ENCODE data around the gene ALG12.

The ALG12 gene

DNA sequence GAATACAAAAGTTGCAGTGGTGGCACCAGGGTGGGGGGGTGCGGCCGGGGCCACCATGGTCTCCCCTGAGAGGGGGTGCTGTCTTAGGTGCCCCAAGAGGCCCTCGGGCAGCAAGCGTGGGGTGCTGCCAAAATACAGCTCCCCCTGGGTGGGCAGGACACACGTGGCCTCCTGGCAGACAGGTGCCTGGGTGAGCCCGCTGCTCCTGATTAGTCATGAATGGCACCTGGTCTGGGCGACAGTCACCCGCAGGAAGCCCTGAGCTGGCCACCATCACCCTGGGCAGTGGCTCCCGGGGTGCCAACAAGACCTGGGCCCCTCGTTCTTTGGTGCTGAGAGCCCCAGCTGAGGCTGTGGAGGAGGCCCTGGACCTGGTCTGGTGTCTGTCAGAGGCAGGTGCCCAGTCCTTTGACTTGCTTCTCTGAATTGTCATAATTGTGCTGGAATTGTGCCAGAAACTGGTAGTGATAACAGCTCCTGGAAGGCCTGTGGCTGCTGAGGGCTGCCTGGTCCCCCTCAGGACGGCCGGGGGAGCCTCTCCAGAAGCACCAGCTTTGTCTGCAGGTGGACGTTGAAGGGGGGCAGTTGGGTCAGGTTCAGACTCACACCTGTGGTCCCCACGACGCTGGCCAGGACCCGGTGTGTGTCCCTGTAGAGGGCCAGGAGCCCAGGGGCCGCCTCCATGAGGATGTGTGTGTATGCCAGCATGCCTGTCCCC lies 14.8 kb downstream of the ALG12 start:
- TF ChIP-seq, protein P1, sequence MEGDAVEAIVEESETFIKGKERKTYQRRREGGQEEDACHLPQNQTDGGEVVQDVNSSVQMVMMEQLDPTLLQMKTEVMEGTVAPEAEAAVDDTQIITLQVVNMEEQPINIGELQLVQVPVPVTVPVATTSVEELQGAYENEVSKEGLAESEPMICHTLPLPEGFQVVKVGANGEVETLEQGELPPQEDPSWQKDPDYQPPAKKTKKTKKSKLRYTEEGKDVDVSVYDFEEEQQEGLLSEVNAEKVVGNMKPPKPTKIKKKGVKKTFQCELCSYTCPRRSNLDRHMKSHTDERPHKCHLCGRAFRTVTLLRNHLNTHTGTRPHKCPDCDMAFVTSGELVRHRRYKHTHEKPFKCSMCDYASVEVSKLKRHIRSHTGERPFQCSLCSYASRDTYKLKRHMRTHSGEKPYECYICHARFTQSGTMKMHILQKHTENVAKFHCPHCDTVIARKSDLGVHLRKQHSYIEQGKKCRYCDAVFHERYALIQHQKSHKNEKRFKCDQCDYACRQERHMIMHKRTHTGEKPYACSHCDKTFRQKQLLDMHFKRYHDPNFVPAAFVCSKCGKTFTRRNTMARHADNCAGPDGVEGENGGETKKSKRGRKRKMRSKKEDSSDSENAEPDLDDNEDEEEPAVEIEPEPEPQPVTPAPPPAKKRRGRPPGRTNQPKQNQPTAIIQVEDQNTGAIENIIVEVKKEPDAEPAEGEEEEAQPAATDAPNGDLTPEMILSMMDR (IDR thresholded peaks at IDR 0.05; ENCODE audit: low read depth, low read length): no peak
- TF ChIP-seq MYC (IDR thresholded peaks at IDR 0.05; ENCODE audit: low read depth, low read length) (no peak), MAX (IDR thresholded peaks at IDR 0.05; ENCODE audit: low read depth, low read length) (no peak), POLR2A (IDR thresholded peaks at IDR 0.05; ENCODE audit: extremely low read depth, insufficient read length) (no peak)
- DNase-seq (ENCODE audit: low read depth): no peak
- no peak overlapping the region for H3K4me3 ChIP-seq (ENCODE audit: low read depth, low read length)

GRCh38 chr22:49901457-49901856 lies 16.8 kb downstream of the ALG12 start:
- no peak overlapping the region for H3K4me3 ChIP-seq (ENCODE audit: low read depth, low read length)
- no peak for DNase-seq (ENCODE audit: low read depth)
- TF ChIP-seq MYC (IDR thresholded peaks at IDR 0.05; ENCODE audit: low read depth, low read length) (no peak), POLR2A (IDR thresholded peaks at IDR 0.05; ENCODE audit: extremely low read depth, insufficient read length) (no peak), MAX (IDR thresholded peaks at IDR 0.05; ENCODE audit: low read depth, low read length) (no peak)
- TF ChIP-seq, protein P1 (IDR thresholded peaks at IDR 0.05; ENCODE audit: low read depth, low read length): no peak

DNA sequence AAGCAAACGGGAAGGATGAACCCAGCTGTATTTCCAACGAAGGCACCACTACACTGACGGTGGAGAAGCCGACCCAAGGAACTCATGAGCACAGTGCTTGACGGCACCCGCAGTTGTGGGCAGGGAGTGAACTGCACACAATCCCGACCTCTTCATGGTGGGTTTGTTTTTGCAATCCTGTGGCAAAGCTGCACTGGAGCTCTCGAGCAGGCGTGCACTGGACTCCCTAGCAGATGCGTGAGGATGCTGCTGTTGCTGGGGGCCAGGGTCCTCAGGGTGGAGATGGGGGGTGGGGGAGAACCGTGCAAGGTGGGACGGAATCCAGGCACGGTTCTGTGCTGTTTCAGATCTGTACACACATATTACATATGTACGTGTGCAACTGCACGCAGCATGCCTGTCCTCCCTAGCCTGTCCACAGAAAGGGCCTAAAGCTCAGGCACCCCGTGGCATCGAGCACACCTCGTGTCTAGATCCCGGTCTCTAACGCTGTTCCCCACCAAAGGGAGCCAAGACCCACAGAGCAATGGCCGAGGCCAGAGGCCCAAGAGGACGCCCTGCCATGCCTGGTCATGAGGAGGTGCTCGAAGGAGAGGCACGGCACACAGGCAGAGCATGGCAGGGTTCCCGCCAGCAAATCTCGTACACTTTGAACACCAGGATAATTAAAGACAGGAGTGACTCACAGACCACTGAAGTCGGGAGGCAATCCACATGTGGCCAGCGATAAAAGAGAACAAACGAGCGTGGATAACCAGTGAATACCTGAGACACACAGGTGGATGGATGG lies 17.6 kb downstream of the ALG12 start:
- H3K4me3 ChIP-seq (ENCODE audit: low read depth, low read length): no peak overlapping the region
- no peak for DNase-seq (ENCODE audit: low read depth)
- no peak for TF ChIP-seq MYC (IDR thresholded peaks at IDR 0.05; ENCODE audit: low read depth, low read length)
- no peak for TF ChIP-seq POLR2A (IDR thresholded peaks at IDR 0.05; ENCODE audit: extremely low read depth, insufficient read length)
- TF ChIP-seq, protein P1 (IDR thresholded peaks at IDR 0.05; ENCODE audit: low read depth, low read length): no peak
- no peak for TF ChIP-seq MAX (IDR thresholded peaks at IDR 0.05; ENCODE audit: low read depth, low read length)

GRCh38 chr22:49899530-49899929 lies 18.7 kb downstream of the ALG12 start:
- TF ChIP-seq MAX (IDR thresholded peaks at IDR 0.05; ENCODE audit: low read depth, low read length) (no peak), MYC (IDR thresholded peaks at IDR 0.05; ENCODE audit: low read depth, low read length) (no peak), POLR2A (IDR thresholded peaks at IDR 0.05; ENCODE audit: extremely low read depth, insufficient read length) (no peak)
- TF ChIP-seq, protein P1 (IDR thresholded peaks at IDR 0.05; ENCODE audit: low read depth, low read length): no peak
- DNase-seq (ENCODE audit: low read depth): no peak
- no peak overlapping the region for H3K4me3 ChIP-seq (ENCODE audit: low read depth, low read length)

DNA sequence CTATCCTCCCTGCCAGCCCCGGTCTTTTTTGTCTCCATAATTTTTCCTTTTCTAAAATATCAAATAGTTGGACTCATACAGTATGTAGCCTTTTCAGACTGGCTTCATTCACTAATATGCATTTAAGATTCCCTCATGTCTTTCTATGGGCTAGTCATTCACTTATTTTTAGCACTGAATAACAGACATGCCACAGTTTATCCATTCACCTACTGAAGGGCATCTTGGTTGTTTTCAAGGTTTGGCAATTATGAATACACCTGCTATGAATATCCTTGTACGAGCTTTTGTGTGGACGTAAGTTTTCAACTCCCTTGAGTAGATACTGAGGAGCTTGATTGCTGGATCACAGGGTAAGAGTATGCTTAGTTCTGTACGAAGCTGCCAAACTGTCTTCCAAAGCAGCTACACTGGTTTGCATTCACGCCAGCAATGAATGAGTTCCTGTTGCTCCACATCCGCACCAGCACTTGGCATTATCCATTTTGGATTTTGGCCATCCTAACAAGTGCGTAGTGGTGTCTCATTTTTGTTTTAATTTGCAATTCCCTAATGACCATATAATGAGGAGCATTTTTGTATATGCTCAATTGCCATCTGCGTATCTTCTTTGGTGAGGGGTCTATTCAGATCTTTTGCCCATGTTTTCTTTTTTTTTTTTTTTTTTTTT lies 21.1 kb downstream of the ALG12 start:
- H3K4me3 ChIP-seq (ENCODE audit: low read depth, low read length): no peak overlapping the region
- TF ChIP-seq POLR2A (IDR thresholded peaks at IDR 0.05; ENCODE audit: extremely low read depth, insufficient read length): no peak
- TF ChIP-seq, protein P1 (IDR thresholded peaks at IDR 0.05; ENCODE audit: low read depth, low read length): no peak
- TF ChIP-seq MYC (IDR thresholded peaks at IDR 0.05; ENCODE audit: low read depth, low read length): no peak
- no peak for TF ChIP-seq MAX (IDR thresholded peaks at IDR 0.05; ENCODE audit: low read depth, low read length)
- no peak for DNase-seq (ENCODE audit: low read depth)

All from NB4 (cell line).